MM.1S (cell line): ENCODE measurements around the gene AHCTF1.
"Not testable (repeated sequence)": the region's sequence is repeated elsewhere in the genome, so short reads cannot be mapped to it uniquely, and the experiment has no call there.

Experiments
- DNase-seq: peaks from one replicate; pipeline ENCODE4 v3.0.0-alpha.2; 2015
- H2AFZ ChIP-seq: fragments of 300-600 bp; sonication (generic); 2 replicates; pipeline ENCODE4 v1.6.0; 2016; ENCODE audit warnings: antibody characterized with exemption, low read length
- H3F3A ChIP-seq: fragments of 300-600 bp; sonication (generic); 2 replicates; pipeline ENCODE4 v1.6.1; 2016; ENCODE audit warnings: mild to moderate bottlenecking, antibody characterized with exemption, low read length, moderate library complexity, mixed read lengths; ENCODE audit not compliant: insufficient read depth
- H3K27ac ChIP-seq: fragments of 300-600 bp; sonication (generic); 2 replicates; pipeline ENCODE4 v1.5.1; 2016; ENCODE audit warnings: mild to moderate bottlenecking, low read length
- H3K27me3 ChIP-seq: fragments of 300-600 bp; sonication (generic); replicated peaks from 2 replicates; pipeline ENCODE4 v1.6.0; 2016; ENCODE audit warnings: low read length; ENCODE audit not compliant: insufficient read depth
- H3K36me3 ChIP-seq: fragments of 300-600 bp; sonication (generic); replicated peaks from 2 replicates; pipeline ENCODE4 v1.6.1; 2016; ENCODE audit warnings: mild to moderate bottlenecking, low read length, mixed read lengths; ENCODE audit not compliant: insufficient read depth
- H3K4me1 ChIP-seq: fragments of 300-600 bp; sonication (generic); 2 replicates; pipeline ENCODE4 v1.6.1; 2016; ENCODE audit warnings: low read length, mixed read lengths
- H3K4me2 ChIP-seq: fragments of 300-600 bp; sonication (generic); 2 replicates; pipeline ENCODE4 v1.6.0; 2016; ENCODE audit warnings: low read depth, low read length
- H3K4me3 ChIP-seq: fragments of 300-600 bp; sonication (generic); 2 replicates; pipeline ENCODE4 v1.5.1; 2016; ENCODE audit warnings: low read length, mixed read lengths
- H3K79me2 ChIP-seq: fragments of 300-600 bp; sonication (generic); 2 replicates; pipeline ENCODE4 v1.6.1; 2016; ENCODE audit warnings: mixed run types, low read length, mixed read lengths
- H3K9ac ChIP-seq: fragments of 300-600 bp; sonication (generic); 2 replicates; pipeline ENCODE4 v1.6.1; 2016; ENCODE audit warnings: low read length, mixed read lengths
- H3K9me2 ChIP-seq: fragments of 300-600 bp; sonication (generic); replicated peaks from 2 replicates; pipeline ENCODE4 v1.6.1; 2016; ENCODE audit warnings: mild to moderate bottlenecking, low read length, mixed read lengths; ENCODE audit not compliant: insufficient read depth
- H3K9me3 ChIP-seq: fragments of 300-600 bp; sonication (generic); replicated peaks from 2 replicates; pipeline ENCODE4 v1.6.1; 2016; ENCODE audit warnings: mild to moderate bottlenecking, low read length, mixed read lengths; ENCODE audit not compliant: insufficient read depth
- H4K20me1 ChIP-seq: fragments of 300-600 bp; sonication (generic); 2 replicates; pipeline ENCODE4 v1.6.1; 2016; ENCODE audit warnings: mild to moderate bottlenecking, low read length, moderate library complexity, mixed read lengths; ENCODE audit not compliant: insufficient read depth
- CTCF ChIP-seq: fragments of 300-600 bp; sonication (generic); IDR thresholded peaks from 2 replicates; pipeline ENCODE4 v1.5.1; 2016; ENCODE audit warnings: antibody characterized with exemption, low read length, mixed read lengths
- EZH2 ChIP-seq: fragments of 300-600 bp; sonication (generic); optimal IDR thresholded peaks from 2 replicates; pipeline ENCODE3; 2017; ENCODE audit warnings: low read depth, mild to moderate bottlenecking, antibody characterized with exemption, low read length, mixed read lengths
- EZH2phosphoT487 ChIP-seq: fragments of 300-600 bp; sonication (generic); IDR thresholded peaks from 2 replicates; pipeline ENCODE4 v1.6.1; 2018; ENCODE audit warnings: antibody characterized with exemption, low read length

AHCTF1 gene

GRCh38 chr1:246815693-246816270, 116.0 kb downstream of the AHCTF1 start:
- Histone ChIP-seq H3K9ac (no peak overlapping the region), H3K27ac (no peak overlapping the region), H3K36me3 (no peaks in the 10 kb centered on the region), H3K9me2 (no peaks in the 10 kb centered on the region), H2AFZ (no peak overlapping the region), H3F3A (no peaks in the 10 kb centered on the region), H3K9me3 (no peaks in the 10 kb centered on the region), H3K27me3 (no peaks in the 10 kb centered on the region), H3K4me3 (no peak overlapping the region), H4K20me1 (no peaks in the 10 kb centered on the region), H3K79me2 (no peaks in the 10 kb centered on the region), H3K4me2 (no peak overlapping the region), H3K4me1 (no peaks in the 10 kb centered on the region)
- TF ChIP-seq EZH2, result no peak
- TF ChIP-seq EZH2phosphoT487, result no peak
- TF ChIP-seq CTCF, result no peak
- DNase-seq, result no peak

- TF ChIP-seq CTCF, result no peak
- TF ChIP-seq EZH2phosphoT487, result no peak
- TF ChIP-seq EZH2, result no peak
- Histone ChIP-seq H2AFZ (no peak overlapping the region), H3K4me3 (no peak overlapping the region)
These were observed 116.9 kb downstream of the AHCTF1 start for GRCh38 chr1:246814890-246815289.

GRCh38 chr1:246813325-246813724, 118.4 kb downstream of the AHCTF1 start:
- not testable (repeated sequence) for H3K4me2 ChIP-seq, H3K9me3 ChIP-seq, H3K9me2 ChIP-seq, H3K9ac ChIP-seq, H3K4me3 ChIP-seq, H3K4me1 ChIP-seq, H3K27ac ChIP-seq, H2AFZ ChIP-seq, H4K20me1 ChIP-seq, H3K36me3 ChIP-seq, DNase-seq, H3K27me3 ChIP-seq, H3K79me2 ChIP-seq, H3F3A ChIP-seq

More at GRCh38 chr1:246814890-246815289, 116.9 kb downstream of the AHCTF1 start:
- no peak overlapping the region for H3K9ac ChIP-seq
- H3K4me1 ChIP-seq, result no peaks in the 10 kb centered on the region
- H3K9me2 ChIP-seq, result no peaks in the 10 kb centered on the region
- H3K27ac ChIP-seq, result no peak overlapping the region
- no peaks in the 10 kb centered on the region for H3K27me3 ChIP-seq
- H3K9me3 ChIP-seq, result no peaks in the 10 kb centered on the region
- no peak for DNase-seq
- H4K20me1 ChIP-seq, result no peaks in the 10 kb centered on the region
- no peaks in the 10 kb centered on the region for H3F3A ChIP-seq
- no peaks in the 10 kb centered on the region for H3K79me2 ChIP-seq
- no peak overlapping the region for H3K4me2 ChIP-seq
- no peaks in the 10 kb centered on the region for H3K36me3 ChIP-seq

GRCh38 chr1:246811985-246812384, 119.8 kb downstream of the AHCTF1 start:
- H3K79me2 ChIP-seq, result no peaks in the 10 kb centered on the region
- no peak overlapping the region for H3K4me2 ChIP-seq
- no peaks in the 10 kb centered on the region for H3K36me3 ChIP-seq
- H2AFZ ChIP-seq, result no peak overlapping the region
- no peak overlapping the region for H3K27ac ChIP-seq
- no peak for DNase-seq
- no peaks in the 10 kb centered on the region for H3K9me2 ChIP-seq
- H4K20me1 ChIP-seq, result no peaks in the 10 kb centered on the region
- no peak overlapping the region for H3K4me3 ChIP-seq
- no peaks in the 10 kb centered on the region for H3K4me1 ChIP-seq
- H3K9ac ChIP-seq, result no peak overlapping the region
- no peaks in the 10 kb centered on the region for H3F3A ChIP-seq
- H3K9me3 ChIP-seq, result no peaks in the 10 kb centered on the region
- H3K27me3 ChIP-seq, result no peaks in the 10 kb centered on the region
- TF ChIP-seq CTCF (no peak), EZH2 (no peak), EZH2phosphoT487 (no peak)
